DND-41 (cell line): ENCODE measurements around the gene EXOC4.

Source experiments
- ATAC-seq: fragments of 200-7000 bp; cut with Tn5 transposase; 3 replicates; pipeline ENCODE4 v1.9.1; 2021; ENCODE audit warnings: low read depth; ENCODE audit not compliant: insufficient read depth
- DNase-seq: peaks from one replicate; pipeline ENCODE4 v3.0.0-alpha.2; 2020
- H2AFZ ChIP-seq: 2 replicates; pipeline ENCODE4 v1.6.0; 2012; ENCODE audit warnings: low read depth, low read length
- H3K27ac ChIP-seq: 2 replicates; pipeline ENCODE4 v1.5.1; 2012; ENCODE audit warnings: low read length, inconsistent platforms
- H3K27me3 ChIP-seq: fragments of 200-600 bp; sonication (generic); 2 replicates; pipeline ENCODE4 v1.6.0; 2012; ENCODE audit warnings: low read length, mild to moderate bottlenecking, inconsistent platforms; ENCODE audit not compliant: insufficient read depth, poor library complexity
- H3K36me3 ChIP-seq: 2 replicates; pipeline ENCODE4 v1.5.1; 2012; ENCODE audit warnings: low read length, inconsistent platforms; ENCODE audit not compliant: insufficient read depth
- H3K4me1 ChIP-seq: 2 replicates; pipeline ENCODE4 v1.5.1; 2012; ENCODE audit warnings: mild to moderate bottlenecking, low read length; ENCODE audit not compliant: insufficient read depth
- H3K4me2 ChIP-seq: 2 replicates; pipeline ENCODE4 v1.6.0; 2012; ENCODE audit warnings: mild to moderate bottlenecking, moderate library complexity, low read length, inconsistent platforms; ENCODE audit not compliant: insufficient read depth
- H3K4me3 ChIP-seq, 2 experiments: fragments of 200-600 bp in 1 of 2; shearing (Covaris generic) in 1 of 2; 2 replicates each; pipeline ENCODE4 v1.5.1; 2012 to 2016; ENCODE audit warnings: inconsistent platforms in 2 of 2, low read length in 2 of 2, mild to moderate bottlenecking in 2 of 2, low read depth in 1 of 2, moderate library complexity in 1 of 2
- H3K79me2 ChIP-seq: 2 replicates; pipeline ENCODE4 v1.6.0; 2012; ENCODE audit warnings: low read length, inconsistent platforms; ENCODE audit not compliant: insufficient read depth
- H3K9ac ChIP-seq: 2 replicates; pipeline ENCODE4 v1.6.0; 2012; ENCODE audit warnings: low read depth, mild to moderate bottlenecking, inconsistent platforms, low read length, moderate library complexity
- H3K9me3 ChIP-seq: 2 replicates; pipeline ENCODE4 v1.5.1; 2012; ENCODE audit warnings: low read length, moderate library complexity, mild to moderate bottlenecking, inconsistent platforms; ENCODE audit not compliant: insufficient read depth, severe bottlenecking
- H4K20me1 ChIP-seq: 2 replicates; pipeline ENCODE4 v1.6.0; 2012; ENCODE audit warnings: low read length; ENCODE audit not compliant: insufficient read depth
- CTCF ChIP-seq: IDR thresholded peaks from 2 replicates; pipeline ENCODE4 v1.5.1; 2012; ENCODE audit warnings: borderline replicate concordance, low read length, moderate library complexity, mild to moderate bottlenecking; ENCODE audit not compliant: poor library complexity, severe bottlenecking; ENCODE audit errors: extremely low read depth
- EZH2 ChIP-seq: IDR thresholded peaks from 3 replicates; pipeline ENCODE4 v1.6.1; 2012; ENCODE audit warnings: borderline replicate concordance, low read depth, mild to moderate bottlenecking, moderate library complexity, low read length, inconsistent platforms; ENCODE audit not compliant: severe bottlenecking

Gene EXOC4

GRCh38 chr7:133458688-133459087 lies 205.8 kb downstream of the EXOC4 start:
- no peak for ATAC-seq

GRCh38 chr7:133461421-133461820 lies 208.5 kb downstream of the EXOC4 start:
- Histone ChIP-seq H3K36me3 (0 out of 2 replicates have a peak, but pooled peaks cover 3% of the 10 kb centered on the region), H3K27me3 (no peaks in the 10 kb centered on the region), H4K20me1 (no peaks in the 10 kb centered on the region), H3K4me2 (no peak overlapping the region), H2AFZ (no peak overlapping the region), H3K9me3 (no peaks in the 10 kb centered on the region), H3K79me2 (0 out of 2 replicates have a peak, but pooled peaks cover 3% of the 10 kb centered on the region), H3K9ac (no peak overlapping the region), H3K27ac (no peak overlapping the region), H3K4me3 (no peak overlapping the region), H3K4me1 (no peaks in the 10 kb centered on the region)
- TF ChIP-seq EZH2 (no peak), CTCF (no peak)
- no peak for ATAC-seq
- no peak for DNase-seq

More at GRCh38 chr7:133458688-133459087, 205.8 kb downstream of the EXOC4 start:
- H3K9ac ChIP-seq = no peak overlapping the region
- 0 out of 2 replicates have a peak, but pooled peaks cover 3% of the 10 kb centered on the region for H3K36me3 ChIP-seq
- H2AFZ ChIP-seq = no peak overlapping the region
- peaks cover 3% of the 10 kb centered on the region; the same call in 1 of the 2 replicates for H3K79me2 ChIP-seq
- TF ChIP-seq CTCF (no peak), EZH2 (no peak)
- no peaks in the 10 kb centered on the region for H3K4me1 ChIP-seq
- no peak overlapping the region for H3K4me2 ChIP-seq
- no peaks in the 10 kb centered on the region for H3K9me3 ChIP-seq
- no peaks in the 10 kb centered on the region for H3K27me3 ChIP-seq
- H3K27ac ChIP-seq = no peak overlapping the region
- no peak overlapping the region for H3K4me3 ChIP-seq
- no peak for DNase-seq
- no peaks in the 10 kb centered on the region for H4K20me1 ChIP-seq

DNA sequence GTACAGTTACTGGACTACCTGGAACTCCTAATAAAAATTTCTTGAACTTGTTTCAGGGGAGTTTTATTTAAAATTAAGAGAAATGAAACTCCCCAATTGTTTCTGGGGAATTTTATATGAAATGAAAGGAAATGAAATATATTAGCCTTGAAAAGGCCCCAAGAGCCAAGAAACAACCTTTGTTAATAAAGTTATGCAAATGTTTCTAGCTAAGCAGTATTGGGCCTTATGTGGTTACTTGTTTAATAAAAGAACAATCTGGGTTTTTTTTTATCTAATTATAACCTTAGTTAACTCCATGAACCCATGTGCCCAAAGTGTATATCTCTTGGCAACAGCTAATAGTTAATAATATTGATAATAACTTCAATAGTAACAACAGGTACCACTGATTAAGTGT lies 222.8 kb downstream of the EXOC4 start:
- H3K9ac ChIP-seq = no peak overlapping the region
- DNase-seq (no peak), ATAC-seq (no peak)
- TF ChIP-seq CTCF (no peak), EZH2 (no peak)
- peaks cover 19% of the 10 kb centered on the region for H3K79me2 ChIP-seq
- H3K36me3 ChIP-seq = peaks cover 25% of the 10 kb centered on the region
- H3K4me3 ChIP-seq = no peak overlapping the region
- no peak overlapping the region for H3K27ac ChIP-seq
- H4K20me1 ChIP-seq = no peaks in the 10 kb centered on the region
- no peaks in the 10 kb centered on the region for H3K27me3 ChIP-seq
- H3K4me2 ChIP-seq = no peak overlapping the region
- H3K4me1 ChIP-seq = peaks cover 41% of the 10 kb centered on the region
- H2AFZ ChIP-seq = no peak overlapping the region
- H3K9me3 ChIP-seq = no peaks in the 10 kb centered on the region

DNA sequence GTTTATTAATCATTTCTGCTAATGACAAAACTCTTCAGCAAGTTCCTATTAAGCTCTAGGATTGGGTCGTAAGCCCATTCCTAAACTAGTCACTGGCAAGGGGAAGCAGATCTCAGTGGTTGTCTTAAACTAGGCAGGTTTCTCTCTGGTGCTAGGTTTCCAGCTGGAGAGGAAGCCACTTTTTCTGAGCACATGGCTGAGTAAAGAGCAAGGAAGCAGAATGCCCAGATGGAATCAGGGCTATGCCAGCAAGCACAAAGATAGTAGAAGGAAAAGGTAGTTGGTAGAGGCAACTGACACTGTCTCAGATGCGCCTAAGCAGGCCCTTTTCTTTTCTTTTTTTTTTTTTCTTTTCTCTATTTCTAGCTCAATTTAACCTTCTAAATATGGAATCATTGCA lies 224.9 kb downstream of the EXOC4 start:
- Histone ChIP-seq H2AFZ (no peak overlapping the region), H3K4me2 (no peak overlapping the region), H3K27me3 (no peaks in the 10 kb centered on the region), H4K20me1 (no peaks in the 10 kb centered on the region), H3K4me3 (no peak overlapping the region), H3K9ac (peak overlapping the region; percentile 8; the same call in 1 of the 2 replicates), H3K9me3 (no peaks in the 10 kb centered on the region), H3K4me1 (peaks cover 62% of the 10 kb centered on the region), H3K36me3 (peaks cover 28% of the 10 kb centered on the region), H3K79me2 (peaks cover 41% of the 10 kb centered on the region), H3K27ac (peak overlapping the region; percentile 79)
- DNase-seq (no peak), ATAC-seq (no peak)
- TF ChIP-seq CTCF = no peak
- TF ChIP-seq EZH2 = no peak
